GM19397 (cell line): ENCODE data around the gene DRC1.

Experiments
- ATAC-seq: cut with Tn5 transposase; IDR thresholded peaks from one replicate; pipeline ENCODE4 v1.9.1; 2021; ENCODE audit warnings: mild to moderate bottlenecking, moderate library complexity; ENCODE audit not compliant: unreplicated experiment

Gene DRC1

DNA sequence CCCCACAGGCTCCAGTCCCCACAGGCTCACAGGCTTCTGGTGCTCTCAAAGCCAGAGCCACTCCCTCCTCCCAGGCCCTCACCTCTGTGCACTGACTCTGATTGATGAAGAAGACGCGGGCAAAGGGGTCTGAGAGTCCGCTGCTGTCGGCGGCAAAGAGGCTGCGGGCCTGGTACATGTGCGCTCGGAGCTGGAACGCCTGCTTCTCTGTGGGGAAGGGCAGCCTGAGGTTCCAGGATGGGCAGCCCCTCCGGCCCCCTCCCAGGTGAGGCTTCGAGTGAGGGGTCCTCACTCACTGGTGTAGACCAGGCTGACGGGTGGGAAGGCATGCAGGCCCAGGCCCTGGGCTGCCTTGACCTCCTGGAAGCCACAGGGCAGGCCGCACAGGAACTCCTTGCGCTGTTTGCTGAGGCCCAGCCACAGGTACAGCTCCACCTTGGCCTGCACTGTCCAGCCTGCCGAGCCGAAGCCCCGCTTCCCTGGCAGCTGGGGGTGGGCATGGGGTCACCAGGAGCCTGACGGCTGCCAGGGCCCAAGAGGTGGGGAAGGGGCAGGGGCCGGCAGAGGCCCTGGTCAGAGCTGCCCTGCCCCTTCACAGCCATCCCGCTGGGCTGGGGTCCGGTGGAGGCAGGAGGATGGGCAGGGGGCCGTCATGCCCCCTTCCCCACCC is 74.2 kb downstream of the DRC1 start:
- ATAC-seq: no peak

DNA sequence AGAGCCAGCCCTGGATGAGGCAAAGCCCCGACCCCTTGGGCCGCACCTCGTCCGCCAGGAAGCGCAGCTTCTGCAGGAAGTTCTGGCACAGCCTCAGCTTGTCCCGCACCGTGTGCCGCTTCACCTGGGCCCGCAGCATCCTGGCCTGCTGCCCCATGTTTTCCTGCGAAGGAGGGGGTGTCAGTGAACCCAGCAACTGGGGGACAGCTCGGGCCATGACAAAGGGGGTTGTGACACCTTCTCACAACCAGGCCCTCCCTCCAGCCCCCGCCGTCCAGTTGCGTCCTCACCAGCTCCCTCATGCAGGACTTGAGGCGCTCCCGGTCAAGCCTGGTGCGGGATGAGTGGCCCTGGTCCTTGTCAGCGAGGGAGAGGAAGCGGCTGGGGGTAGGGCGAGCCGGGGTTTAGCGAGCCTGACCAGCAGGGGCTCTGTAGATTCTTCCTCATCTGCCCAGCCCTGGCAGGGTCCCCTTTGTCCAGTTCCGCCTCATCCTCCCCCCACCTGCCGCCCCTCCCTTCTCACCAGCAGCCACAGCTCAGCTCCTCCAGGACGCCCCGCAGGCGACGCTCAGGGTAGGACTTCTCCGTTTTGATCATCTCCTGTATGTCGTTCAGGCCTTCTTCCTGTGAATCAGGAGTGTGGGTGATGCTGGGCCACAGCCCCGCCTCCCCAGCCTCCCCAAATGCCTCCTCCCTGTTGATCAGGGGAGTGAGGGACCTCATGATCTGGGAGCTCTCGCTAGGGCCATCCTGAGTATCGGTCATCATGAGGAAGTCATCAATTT is 75.6 kb downstream of the DRC1 start:
- ATAC-seq: no peak

DNA sequence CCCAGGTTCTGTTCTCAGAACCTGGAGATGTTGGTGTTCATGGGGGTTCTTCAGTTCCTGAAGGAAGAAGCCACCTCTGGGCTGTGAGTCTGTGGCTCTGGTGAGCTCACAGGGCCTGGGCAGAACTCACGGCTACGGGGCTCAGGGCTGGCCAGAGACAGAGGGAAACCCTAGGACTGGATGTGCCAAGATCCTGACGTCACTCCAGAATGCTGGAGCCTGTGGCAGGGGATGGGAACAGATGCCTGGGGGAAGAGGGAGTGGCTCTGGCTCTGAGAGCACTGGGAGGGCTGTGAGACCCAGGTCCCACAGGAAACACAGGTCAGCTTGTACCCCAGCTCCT is 76.2 kb downstream of the DRC1 start, which contains the start of gene OTOF:
TSS of gene OTOF (minus strand) at position 214 of the 343 bp plus-strand sequence.
- ATAC-seq: no peak

DNA sequence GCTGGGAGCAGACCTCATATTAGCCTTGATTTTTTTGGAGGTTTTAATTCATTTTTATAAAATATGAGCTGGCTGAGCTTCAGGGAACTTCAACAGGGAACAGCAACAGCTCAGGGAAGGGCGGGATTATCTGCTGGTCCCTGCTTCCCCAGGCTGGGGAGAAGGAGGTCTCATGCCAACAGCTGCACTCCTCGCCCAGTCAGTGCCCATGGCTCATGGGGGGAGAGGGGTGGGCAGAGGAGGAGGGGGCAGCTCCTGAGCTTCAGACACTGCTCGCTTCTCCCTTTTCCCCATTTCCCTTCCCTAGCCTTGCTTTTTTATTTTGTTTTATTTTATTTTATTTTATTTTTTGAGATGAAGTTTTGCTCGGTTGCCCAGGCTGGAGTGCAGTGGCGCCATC is 76.6 kb downstream of the DRC1 start:
- ATAC-seq: no peak

DNA sequence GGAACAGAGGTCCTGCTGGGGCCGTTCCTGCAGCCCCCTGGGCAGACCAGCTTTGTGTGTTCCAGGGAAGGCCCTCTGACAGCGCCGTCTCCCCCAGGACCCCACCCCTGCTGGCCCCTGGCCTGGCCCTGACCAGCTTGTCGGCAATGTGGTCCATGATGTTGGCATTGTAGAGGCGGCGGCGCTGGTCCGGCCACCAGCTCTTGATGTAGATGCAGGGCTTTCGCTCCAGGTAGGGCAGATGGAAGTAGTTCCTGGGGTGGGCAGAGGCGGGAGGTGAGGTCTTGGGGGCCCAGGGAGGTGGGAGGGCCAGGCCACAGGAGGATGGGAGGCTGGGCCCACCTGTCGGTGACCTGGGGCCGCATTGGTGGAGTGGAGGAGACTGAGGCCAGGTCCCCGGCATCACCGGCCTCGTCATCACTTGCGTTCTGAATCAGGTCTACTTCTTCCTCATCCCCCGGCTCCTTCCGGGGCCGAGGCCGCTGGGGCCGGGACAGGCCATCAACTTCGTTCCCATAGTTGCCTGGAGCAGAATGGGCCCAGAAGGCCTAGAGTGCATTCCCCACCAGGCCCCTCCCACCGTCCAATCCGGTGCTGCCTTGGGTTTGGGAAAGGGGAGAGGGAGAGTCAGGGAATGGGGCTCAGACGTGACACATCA is 77.5 kb downstream of the DRC1 start:
- no peak for ATAC-seq

DNA sequence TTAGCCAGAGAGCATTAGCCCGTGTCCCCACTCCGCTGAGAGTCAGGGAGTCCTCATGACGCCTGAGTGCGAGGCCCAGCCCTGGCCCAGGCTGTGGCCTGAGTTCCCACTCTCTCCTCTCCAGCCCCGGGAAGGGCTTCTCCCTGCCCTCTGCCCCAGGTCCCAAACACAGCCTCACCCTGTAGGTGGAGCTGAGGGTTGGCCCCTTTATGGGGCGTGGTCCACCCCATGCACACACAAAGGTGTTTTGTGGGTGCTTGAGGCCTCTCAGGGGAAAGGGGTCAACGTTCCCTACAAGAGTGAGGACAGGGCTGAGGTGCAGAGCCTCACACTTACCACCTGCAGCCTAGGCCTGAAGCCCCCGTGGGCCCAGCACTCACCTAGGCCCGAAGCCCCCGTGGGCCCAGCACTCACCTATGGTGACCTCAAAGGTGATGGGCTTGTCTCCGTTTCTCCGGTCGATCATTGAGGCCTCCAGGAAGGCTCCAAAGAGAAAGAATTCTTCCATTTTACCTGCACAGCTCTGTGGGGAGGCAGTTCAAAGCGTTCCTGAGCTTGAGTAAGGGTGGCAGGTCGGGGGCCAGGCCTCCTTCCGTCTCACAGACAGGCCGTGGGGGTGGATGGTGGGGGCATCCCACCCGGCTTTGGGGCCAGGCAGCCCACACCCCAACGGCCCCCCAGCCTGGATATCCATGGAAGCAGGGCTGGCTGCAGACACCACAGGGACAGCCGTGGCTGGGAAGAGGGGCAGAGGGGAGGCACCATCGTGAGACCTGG is 78.3 kb downstream of the DRC1 start:
- no peak for ATAC-seq

DNA sequence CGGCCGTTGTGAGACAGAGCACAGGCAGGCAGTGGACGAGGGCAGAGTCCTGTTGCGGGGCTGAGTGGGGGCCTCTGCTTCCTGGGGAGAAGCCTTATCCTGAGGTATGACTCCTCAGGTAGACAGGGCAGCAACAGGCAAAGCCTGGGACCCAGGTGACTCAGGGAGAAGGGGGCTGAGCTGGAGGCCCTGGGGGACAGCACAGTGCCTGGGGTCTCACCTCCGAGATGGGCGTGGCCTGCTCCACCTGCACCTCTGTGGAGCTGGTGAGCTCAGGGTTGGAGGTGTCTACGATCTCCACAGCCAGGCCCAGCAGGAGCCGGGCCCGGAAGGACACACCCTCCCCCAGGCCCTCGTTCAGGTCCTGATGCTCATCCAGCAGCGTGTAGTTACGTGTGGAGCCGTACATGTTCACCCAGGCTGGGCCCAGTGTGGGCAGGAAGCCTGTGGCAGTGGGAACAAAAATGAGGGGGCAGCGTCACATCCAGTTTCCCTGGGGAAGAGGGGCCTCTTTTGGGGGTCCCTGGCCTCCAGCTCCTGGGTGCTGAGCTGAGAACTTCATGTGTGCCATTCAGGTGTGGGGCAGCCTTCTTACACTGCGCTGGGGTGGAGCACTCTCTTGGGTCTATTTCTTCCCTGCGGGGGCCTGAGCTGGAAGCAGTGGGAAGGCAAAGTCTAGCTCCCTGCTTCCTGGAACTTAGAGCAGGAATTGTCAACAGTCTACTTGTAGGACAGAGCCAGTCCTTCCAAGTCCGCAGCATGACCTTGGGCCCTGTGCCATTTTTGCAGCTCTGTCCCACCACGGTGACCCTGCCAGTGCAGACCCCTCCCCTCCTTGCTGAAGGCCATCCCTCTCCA is 79.1 kb downstream of the DRC1 start:
- no peak for ATAC-seq

DNA sequence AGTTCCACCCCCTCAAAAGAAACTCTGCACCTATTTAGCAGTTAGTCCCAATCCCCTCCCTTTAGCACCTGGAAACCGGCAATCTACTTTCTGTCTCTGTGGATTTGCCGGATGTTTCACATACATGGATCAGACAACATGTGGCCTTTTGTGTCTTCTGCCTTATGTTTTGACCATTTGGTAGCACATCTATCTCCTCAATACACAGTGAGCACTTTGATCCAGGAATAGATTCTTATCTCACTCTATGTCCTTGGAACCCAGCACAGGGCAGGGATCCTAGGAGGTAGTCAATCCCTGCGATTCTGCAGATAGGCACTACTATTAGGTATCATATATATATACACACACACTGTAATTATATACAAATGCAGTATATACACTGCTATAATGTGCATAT is 80.0 kb downstream of the DRC1 start:
- no peak for ATAC-seq

DNA sequence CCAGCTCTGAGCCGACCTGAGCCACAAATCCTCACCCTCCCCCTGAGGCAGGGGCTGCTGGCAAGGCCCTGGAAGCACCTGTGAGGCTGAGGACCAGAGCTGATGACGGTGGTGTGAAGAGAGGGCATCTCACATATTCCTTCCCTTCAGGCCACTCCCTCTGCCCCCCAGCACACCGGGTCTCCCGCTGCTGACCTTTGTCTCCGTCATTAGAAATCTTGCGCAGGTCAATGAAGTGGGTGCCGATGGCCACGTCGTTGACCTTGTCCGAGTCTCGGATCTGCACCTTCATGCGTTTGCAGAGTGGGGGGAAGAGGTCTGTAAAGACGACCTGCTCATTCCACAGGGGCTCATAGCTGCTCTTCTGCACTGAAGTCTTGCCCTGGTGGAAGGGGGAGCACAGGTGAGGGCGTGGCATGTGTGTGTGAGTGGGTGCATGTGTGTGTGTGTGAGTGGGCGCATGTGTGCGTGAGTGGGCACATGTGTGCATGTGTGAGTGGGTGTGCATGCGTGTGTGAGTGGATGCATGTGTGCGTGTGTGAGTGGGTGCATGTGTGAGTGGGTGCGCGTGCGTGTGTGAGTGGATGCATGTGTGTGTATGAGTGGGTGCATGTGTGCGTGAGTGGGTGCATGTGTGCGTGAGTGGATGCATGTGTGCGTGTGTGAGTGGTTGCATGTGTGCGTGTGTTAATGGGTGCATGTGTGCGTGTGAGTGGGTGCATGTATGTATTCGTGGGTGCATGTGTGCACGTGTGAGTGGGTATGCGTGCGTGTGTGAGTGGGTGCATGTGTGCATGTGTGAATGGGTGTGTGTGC is 80.7 kb downstream of the DRC1 start:
- no peak for ATAC-seq

DNA sequence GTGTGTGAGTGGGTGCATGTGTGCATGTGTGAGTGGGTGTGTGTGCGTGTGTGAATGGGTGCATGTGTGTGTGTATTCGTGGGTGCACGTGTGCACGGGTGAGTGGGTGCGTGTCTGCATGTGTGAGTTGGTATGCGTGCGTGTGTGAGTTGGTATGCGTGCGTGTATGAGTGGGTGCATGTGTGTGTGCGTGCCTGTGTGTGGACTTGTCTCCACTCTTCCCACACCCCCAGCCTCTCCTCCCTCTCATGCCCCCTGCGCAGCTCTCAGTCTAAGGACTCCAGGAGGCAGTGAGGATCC is 81.3 kb downstream of the DRC1 start:
- no peak for ATAC-seq

DNA sequence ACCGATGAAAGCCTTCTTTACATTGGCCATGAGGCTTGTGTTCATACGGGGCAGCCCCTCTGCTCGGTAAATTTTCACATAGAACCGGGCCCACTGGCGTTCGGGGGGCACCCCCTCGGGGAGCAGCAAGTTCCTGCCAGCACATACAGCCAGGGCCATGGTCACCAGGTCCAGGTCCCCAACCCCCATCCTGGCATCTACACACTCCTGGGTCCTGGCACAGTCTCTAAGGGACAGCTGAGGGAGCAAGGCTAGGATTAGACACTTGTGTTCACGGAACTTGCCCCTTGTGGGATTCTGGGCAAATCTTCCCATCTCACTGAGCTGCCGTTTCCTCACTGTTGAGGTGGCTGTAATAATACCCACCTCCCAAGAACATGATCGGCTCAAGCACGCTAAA is 81.8 kb downstream of the DRC1 start:
- ATAC-seq: no peak

DNA sequence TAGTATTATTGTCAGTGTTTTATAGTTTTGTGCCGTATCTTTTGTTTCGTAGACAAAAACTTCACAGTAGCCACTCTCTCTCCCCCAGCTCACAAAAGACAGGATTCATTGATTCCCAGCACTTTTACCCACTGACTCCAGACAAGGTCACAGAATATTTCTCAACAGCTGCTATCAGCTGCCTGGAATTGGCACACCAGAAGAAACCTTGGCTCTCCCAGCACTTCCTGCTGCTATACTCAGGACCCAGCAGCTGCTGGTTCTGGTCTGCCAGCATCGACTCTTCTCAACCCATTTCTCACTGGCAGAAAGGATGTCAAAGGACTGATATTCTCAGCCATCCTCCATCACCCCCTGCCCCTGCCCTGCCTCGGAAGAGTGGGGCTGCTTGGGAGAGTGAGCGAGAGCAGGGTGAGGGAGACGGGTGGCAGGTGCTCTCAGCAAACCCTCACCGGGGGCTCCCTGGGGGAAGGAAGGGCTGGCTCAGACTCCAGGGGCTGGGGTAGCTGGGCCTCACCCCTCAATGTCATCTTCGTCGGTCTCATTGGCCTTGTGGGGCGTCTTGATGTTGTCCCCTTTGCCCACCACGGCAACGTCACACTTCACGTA is 82.3 kb downstream of the DRC1 start:
- ATAC-seq: no peak

DNA sequence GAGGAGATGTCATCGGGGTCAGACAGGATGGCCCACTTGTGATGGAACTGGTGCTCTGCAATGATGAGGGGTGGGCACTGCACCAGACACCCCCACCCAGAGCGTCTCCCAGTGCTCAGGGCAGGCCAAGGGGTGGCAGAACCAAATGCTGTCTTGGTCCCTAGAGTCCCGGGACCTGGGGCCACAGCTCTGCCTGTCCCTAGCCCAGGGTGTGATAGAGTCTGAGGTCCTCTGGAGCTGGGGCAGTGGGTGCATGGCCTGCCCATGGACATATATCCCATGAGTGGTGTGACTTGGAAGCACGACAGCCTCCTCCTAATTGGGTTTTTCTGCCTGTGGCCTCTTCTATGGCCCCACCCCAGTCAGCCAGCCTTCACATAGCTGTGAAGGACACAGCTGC is 82.9 kb downstream of the DRC1 start:
- ATAC-seq: no peak

DNA sequence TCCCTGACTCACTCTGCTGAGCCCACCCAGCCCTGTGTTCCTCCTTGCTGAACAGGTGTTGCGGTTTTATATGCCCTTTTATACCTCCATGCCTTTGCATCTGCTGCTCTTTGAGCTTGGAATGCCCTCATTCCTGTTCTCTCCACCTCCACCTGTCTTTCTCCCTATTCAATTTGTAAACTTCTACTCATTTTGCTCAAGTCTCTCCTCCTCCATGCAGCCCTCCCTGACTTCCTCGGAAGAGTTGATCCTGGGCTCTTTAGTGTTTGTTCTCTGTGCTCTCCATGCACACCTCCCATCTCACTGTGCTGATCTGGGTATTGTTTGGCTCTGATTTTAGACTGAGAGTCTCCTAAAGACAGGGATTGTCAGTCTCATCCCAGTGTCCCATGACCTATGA is 83.4 kb downstream of the DRC1 start:
- no peak for ATAC-seq

DNA sequence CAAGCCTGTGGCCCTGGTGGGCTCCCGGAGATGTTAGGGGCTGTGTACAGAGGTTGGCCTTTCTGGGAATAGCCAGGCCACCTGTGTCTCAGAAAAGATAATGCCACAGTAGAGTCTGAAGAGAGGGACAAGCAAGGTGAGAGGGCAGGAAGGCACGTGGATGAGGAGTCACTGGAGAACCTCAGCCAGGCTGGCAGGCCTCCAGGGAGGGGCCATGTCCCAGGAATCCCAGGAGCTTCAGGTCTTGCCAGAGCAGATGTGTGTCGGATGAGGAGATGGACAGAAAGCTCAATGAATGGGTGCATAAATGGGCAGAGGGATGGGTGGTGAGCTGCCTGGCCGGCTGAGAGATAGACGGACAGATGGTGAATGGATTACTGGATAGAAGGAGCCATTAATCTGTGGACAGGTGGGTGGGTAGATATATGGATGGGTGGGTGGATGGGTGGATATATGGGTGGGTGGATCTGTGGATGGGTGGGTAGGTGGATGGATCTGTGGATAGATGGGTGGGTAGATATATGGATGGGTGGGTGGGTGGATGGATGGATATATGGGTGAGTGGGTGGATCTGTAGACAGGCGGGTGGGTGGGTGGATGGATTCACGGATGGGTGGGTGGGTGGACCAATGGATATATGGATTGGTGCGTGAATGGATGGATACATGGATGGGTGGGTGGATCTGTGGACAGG is 84.2 kb downstream of the DRC1 start:
- no peak for ATAC-seq

DNA sequence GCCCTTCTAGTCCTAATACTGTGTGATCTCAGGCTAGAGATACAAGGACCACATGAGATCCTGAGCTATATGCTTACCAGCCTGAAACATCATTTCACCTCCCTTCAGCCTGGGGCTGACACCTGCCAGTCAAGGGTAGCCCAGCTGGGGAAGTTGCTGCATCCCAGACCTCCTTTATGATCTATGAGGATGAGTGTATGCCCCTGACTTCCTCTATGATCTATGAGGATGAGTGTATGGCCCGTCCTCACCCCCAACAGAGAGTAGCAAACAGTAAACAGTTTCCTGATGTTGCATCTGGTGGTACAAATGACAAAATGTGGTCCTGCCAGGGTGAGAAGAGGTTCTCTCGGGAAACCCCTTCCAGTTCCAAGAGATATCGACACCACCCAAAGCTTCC is 85.1 kb downstream of the DRC1 start:
- ATAC-seq: no peak

DNA sequence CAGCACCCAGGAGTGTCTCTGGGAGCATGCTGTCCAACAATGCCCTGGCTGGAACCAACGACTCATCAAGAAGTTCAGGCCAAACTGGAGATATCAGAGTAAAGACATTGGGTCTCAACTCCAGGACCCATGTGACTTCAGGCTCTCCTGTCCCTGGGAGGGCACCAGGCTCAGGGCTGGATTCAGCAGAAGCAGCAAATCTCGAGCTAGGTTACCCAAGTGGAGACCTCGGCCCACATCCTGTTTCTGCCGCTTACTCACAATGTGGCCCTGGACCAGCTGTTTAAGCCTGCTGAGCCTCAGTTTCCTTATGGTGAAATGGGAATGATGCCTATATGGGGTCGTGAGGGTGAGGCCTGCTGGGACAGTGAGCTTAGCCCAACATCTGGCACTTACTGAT is 85.5 kb downstream of the DRC1 start:
- ATAC-seq: no peak

DNA sequence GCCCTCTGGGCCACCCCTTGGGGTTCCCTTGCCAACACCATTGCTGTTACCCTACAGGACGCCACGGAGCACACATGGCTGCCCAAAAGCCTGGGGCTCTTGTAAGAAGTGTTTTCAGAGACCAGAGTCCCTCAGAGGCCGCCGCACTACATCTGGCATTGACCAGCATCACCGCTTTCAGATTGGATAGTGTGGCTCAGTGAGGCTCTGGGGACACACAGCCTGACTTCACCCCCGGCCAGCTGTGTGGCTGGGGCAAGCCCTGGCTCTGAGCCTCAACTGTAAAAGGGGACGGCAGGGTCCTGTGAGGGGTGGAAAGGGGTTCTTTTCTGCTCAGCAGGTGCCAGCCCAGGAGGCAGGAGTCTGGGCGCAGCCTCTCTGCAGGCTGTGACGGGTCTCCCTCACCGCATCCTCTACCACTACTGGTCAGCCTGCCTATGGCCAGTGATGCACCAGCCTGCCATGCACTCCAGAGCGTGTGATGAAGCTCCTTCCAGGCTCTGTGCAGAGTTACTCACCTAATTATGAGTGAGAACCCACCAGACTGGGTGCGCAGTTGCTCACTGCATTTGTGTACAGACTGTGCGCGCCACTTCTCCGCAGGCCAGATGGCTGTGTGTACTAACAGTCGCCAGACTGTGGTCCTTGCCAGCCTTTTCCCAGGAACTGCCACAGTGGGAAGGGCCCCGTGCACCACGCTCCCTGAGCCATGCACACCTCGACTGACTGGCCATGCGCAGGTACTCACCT is 86.9 kb downstream of the DRC1 start:
- ATAC-seq: no peak
